ENCODE results near the gene SLC22A8. TPM values are rescaled to one million over a fixed set of nuclear protein-coding genes. Genes with fewer than 3 reads are reported as not detected.

The SLC22A8 gene
- total RNA-seq, 4 donors from 2014 or later: not detected

- intact Hi-C loops (cut with DNase I; ENCODE audit: low total_unique reads): no loop called here
- DNase-seq (ENCODE audit: low spot score in 2 of 2): no peak
- no peak within 1 kb of the TSS for H3K4me3 ChIP-seq (ENCODE audit: low read depth, poor library complexity, severe bottlenecking)
- TF ChIP-seq POLR2A (IDR thresholded peaks at IDR 0.05) (no peak), CTCF (IDR thresholded peaks at IDR 0.05) (no peak)
- 63 to 68% methylated on average over 9 to 13 of the region's 14 CpGs for WGBS, 2 donors
These were observed 31.1 kb downstream of the SLC22A8 start, which contains the start of gene SLC22A6 for GRCh38 chr11:62984451-62984991. Gene SLC22A6 (minus strand): TSS chr11:62984967. CDS start chr11:62984690, 277 bp downstream.

DNA sequence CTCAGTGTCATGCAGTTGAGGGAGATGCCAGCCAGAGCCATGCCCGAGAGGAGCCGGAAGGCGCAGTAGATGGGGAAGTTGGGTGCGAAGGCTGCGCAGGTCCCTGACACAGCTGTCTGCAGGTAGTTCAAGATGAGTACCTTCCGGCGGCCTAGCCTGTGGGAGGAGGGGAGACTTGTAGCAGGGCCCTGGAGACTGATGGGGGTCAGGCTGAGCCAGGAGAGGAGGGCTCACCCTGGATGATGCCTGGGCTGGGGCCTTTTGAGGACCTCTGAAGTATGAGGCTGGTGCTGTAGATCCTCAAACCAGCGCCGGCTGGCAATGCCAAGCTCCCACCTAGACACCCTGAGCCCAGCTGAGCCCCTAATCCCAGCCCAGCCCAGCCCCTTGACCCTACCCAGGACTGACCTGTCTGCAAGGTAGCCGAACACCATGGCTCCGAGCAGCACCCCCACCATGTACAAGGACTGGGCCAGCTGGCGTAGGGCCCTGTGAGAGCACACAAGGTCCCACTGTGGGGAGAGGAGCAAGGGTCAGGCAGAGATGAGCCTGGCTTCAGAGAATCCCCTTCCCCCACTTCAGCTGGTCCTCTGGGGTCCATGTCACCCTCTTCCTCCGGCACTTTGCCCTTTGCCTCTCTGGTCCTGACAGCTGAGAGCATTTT, 32.0 kb downstream of the SLC22A8 start:
- no peak for DNase-seq (ENCODE audit: low spot score in 2 of 2)
- 90 to 91% methylated on average over 11 to 13 of the region's 13 CpGs for WGBS, 2 donors
- H3K4me3 ChIP-seq (ENCODE audit: low read depth, poor library complexity, severe bottlenecking): no peak overlapping the region
- no peak for TF ChIP-seq POLR2A (IDR thresholded peaks at IDR 0.05)
- no peak for TF ChIP-seq CTCF (IDR thresholded peaks at IDR 0.05)
- intact Hi-C loops (cut with DNase I; ENCODE audit: low total_unique reads): no loop called here

DNA sequence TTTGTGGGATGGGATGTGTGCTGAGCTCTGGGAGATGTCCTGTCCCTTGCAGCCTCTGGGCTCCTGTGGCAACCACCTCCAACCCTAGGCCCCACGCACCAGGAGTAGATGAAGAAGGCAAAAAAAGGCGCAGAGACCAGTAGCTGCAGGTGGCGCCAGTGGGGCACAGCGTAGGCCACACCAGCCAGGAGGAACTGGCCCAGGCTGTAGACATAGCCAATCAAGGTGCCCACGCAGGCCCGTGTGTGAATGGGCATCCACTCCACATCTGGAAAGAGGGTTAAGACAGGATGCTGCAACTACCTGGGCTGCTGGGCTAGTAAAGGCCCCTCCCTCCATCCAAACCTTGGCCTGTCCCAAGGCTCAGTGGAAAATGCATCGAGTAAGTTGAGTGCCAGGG, 33.9 kb downstream of the SLC22A8 start:
- H3K4me3 ChIP-seq (ENCODE audit: low read depth, poor library complexity, severe bottlenecking): no peak overlapping the region
- TF ChIP-seq POLR2A (IDR thresholded peaks at IDR 0.05) (no peak), CTCF (IDR thresholded peaks at IDR 0.05) (no peak)
- no peak for DNase-seq (ENCODE audit: low spot score in 2 of 2)
- 76 to 92% methylated on average over 7 of the region's 7 CpGs for WGBS, 2 donors
- intact Hi-C loops (cut with DNase I; ENCODE audit: low total_unique reads): no loop called here

DNA sequence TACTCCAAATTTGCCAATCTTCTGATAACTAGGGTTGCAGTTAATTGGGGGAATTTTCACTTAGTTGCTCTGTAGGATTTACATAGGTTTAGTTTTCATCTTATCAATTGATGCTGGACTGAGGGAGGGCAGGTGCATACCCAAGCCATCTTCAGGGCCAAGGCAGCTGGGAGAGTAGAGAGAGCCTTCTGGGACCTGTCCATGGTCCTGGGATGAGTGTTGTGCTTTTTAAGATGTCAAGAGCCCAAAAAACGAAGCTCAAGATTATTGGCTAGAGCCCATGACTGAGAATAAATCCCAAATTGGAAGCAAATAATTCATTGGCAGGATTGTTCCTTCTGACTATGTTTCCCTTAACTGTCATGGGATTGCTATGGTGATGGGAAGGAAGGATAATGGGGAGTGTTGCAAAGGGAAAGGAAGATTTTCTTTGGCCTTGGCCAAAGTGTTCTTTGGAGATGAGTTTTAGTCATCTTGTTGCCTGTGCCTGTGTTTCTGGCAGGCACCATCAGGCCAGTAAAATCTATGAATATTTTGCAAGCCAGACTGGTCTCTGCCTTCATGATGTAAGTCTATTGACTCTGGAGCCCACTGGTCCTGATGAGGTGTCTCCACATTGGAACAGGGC, 35.4 kb downstream of the SLC22A8 start:
- no peak overlapping the region for H3K4me3 ChIP-seq (ENCODE audit: low read depth, poor library complexity, severe bottlenecking)
- intact Hi-C loops (cut with DNase I; ENCODE audit: low total_unique reads): no loop called here
- WGBS, 2 donors: 23 to 31% methylated on average over 1 of the region's 1 CpG
- TF ChIP-seq POLR2A (IDR thresholded peaks at IDR 0.05) (no peak), CTCF (IDR thresholded peaks at IDR 0.05) (no peak)
- no peak for DNase-seq (ENCODE audit: low spot score in 2 of 2)

DNA sequence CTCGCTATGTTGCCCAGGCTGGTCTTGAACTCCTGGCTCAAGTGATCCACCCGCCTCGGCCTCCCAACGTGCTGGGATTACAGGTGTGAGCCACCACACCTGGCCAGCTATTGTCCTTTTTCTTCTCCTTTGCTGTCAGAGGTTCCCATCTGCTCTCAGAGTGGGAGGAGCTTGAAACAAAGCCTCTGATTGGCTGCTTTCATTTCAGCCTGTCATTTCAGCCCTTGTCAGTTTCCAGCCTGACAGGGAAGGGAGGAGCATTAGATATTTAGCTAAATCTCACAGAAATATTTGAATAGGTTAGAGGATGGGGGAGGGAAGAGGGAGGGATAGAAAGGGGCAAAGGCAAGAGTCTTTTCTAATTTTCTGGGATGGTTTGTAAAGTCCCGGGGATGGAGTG, 39.5 kb downstream of the SLC22A8 start:
- DNase-seq (ENCODE audit: low spot score in 2 of 2): no peak
- WGBS, 2 donors: 69 to 76% methylated on average over 5 of the region's 5 CpGs
- TF ChIP-seq CTCF (IDR thresholded peaks at IDR 0.05) (no peak), POLR2A (IDR thresholded peaks at IDR 0.05) (no peak)
- no peak overlapping the region for H3K4me3 ChIP-seq (ENCODE audit: low read depth, poor library complexity, severe bottlenecking)
- intact Hi-C loops (cut with DNase I; ENCODE audit: low total_unique reads): no loop called here

Data from lower leg skin (tissue), 4 donors.